Activated CD4-positive, alpha-beta T cell treated with anti-CD3 and anti-CD28 coated beads for 1 hour (primary cell): ENCODE measurements around the gene RCAN2.

Experiments used
- DNase-seq: peaks from one replicate; pipeline ENCODE4 v3.0.0-alpha.2; 2020

The RCAN2 gene

DNA sequence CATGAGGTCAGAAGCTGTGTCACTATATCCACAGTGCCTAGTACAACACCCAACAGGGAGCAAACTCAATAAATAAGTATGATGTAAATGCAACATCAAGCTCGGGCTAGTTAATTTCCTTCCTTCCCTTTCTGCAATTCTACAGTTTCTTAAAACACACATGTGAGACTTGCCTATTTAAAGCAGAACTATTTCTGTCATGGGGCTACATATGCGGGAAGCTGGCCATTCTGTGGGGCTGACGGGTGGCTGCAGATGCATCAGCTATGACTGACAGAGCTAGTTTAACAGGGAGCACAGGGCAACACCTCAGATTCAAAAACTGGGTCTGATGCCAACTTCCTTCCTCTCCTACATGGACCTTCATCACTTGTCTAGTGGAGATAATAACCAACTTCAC is 202.4 kb downstream of the RCAN2 start:
- DNase-seq = no peak

DNA sequence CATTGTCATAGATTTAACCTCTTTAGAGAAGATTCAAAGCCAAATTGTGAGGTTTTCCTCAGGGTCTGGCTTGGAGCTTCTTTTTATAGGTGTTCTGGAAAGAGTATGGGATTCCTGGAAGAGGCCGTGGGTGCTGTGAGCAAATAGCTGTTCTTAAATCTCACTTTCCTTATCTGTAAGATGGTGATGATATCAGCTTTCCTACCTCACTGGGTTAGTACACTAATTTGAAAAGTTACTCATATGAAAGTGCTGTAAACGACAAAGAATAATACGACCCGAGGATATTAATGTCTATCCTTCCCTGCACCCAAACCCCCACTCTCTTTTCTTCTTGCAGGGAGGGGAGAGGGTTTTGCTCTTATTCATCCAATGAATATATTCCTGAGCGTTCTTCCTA is 203.6 kb downstream of the RCAN2 start:
- DNase-seq = no peak

DNA sequence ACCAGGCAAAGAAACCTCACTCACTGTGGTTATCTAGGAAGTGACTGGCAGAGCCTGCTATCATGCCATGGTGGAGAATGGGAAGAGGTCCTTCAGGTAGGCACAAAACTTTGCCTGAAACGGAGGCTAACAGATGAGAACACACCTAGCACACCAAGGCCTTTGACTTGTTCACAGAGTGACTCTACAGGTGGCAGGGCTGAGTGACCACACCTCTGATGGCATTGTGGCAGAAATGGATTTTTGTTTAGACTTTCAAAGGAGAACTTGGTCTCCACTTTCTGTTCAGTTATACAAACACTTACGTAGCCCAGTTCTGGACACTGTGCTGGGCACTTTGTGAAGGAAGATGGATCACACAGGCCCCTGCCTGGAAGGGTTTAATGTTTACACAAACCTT is 204.2 kb downstream of the RCAN2 start:
- no peak for DNase-seq

- DNase-seq = no peak
Measured at GRCh38 chr6:46284475-46284874, 206.8 kb downstream of the RCAN2 start.

DNA sequence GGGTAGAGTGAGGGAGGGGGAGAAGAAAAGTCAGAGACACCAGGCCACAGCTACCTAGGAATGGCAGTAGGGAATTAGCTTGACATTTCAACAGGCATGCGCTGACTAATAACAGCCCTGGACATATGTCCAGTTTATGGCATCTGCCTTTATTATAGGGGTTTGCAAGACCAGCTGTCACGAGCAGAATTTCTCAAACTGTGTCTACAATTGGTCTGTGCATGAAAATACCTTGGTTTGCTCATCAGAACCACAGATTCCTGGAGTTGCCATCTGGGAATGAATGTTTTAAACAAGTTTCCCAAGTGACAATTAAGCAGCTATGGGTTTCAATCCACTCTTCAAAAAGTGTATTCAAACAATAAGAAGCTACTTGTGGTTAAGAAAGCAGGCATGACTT is 210.1 kb downstream of the RCAN2 start:
- no peak for DNase-seq

DNA sequence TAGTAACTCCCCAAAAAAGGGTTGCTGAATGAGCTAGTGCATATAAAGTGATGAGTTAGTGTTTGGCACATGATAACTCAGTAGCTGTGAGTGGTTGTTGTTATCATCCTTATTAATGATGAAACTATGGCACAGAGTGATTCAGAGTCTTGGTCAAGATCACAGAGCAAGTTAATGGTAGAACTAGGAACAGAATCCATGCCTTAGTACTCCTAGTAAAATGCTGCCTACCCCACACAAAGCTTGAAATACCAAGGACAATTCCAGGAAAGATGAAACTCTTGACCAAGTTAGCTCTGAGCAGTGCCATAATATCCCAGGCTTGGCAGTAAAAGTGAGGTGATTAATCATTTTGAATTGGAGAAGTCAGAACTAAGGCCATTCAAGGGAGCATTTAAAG is 211.4 kb downstream of the RCAN2 start:
- DNase-seq = no peak

- DNase-seq = no peak
Measured at GRCh38 chr6:46276576-46277142, 214.6 kb downstream of the RCAN2 start.

DNA sequence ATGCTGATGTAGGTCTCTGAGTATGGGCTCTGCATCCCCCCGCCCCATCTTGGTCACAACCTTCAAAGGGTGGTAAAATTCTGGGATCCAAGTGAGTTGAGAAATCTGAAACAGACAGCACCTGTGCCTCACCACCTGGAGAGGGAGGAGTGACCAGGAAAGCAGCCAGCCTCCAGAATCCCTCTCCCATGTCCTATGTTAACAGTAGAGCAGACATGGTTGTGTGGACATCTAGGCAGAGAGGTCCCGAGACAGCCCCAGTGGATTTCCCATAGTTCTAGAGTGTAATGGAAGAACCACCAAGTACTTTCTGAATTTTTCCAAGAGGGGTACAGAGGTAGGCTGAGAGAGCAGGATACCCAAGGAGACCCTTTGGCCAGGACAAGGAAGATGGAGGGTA is 216.7 kb downstream of the RCAN2 start:
- DNase-seq = no peak

GRCh38 chr6:46273911-46274310 is 217.3 kb downstream of the RCAN2 start:
- DNase-seq = no peak

GRCh38 chr6:46271728-46272127 is 219.5 kb downstream of the RCAN2 start:
- no peak for DNase-seq

DNA sequence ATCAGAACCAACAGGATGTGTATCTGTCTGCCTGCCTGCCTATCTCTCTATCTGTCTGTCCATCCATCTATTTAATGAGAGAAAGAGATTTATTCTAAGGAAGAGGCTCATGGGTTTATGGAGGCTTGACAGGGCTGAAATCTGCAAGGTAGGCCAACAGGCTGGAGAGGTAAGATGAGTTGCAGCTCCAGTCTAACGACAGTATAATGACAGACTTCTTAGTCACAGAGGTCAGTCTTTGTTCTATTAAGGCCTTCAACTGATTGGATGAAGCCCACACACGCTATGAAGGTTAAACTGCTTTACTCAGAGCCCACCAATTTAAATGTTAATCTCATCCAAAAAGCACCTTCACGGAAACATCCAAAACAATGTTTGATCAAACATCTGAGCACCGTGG is 220.1 kb downstream of the RCAN2 start:
- DNase-seq = no peak

GRCh38 chr6:46270336-46270735 is 220.9 kb downstream of the RCAN2 start:
- no peak for DNase-seq

GRCh38 chr6:46269447-46270229 is 221.6 kb downstream of the RCAN2 start:
- no peak for DNase-seq

- DNase-seq = no peak
Measured at GRCh38 chr6:46267515-46267914, 223.7 kb downstream of the RCAN2 start.

DNA sequence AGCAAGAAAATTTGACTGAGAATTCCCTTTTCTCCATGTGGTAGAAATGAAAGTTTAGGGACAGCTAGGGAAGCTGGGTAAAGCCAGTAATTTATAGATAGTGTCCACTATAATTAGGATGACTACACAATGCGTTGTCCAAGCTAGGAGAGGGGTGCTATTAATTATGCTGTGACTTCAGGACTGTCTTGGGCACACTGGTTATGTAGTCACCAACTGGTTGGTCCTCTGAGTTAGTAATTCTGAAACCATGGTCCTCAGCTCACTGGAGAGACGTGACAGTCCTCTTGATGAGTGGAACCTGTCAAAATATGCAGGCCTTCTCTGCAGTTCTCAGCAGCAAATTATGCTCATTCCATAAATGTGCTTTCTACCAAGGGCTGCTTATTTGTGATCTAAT is 225.9 kb downstream of the RCAN2 start:
- DNase-seq = no peak

GRCh38 chr6:46263707-46264086 is 227.6 kb downstream of the RCAN2 start:
- DNase-seq = no peak

DNA sequence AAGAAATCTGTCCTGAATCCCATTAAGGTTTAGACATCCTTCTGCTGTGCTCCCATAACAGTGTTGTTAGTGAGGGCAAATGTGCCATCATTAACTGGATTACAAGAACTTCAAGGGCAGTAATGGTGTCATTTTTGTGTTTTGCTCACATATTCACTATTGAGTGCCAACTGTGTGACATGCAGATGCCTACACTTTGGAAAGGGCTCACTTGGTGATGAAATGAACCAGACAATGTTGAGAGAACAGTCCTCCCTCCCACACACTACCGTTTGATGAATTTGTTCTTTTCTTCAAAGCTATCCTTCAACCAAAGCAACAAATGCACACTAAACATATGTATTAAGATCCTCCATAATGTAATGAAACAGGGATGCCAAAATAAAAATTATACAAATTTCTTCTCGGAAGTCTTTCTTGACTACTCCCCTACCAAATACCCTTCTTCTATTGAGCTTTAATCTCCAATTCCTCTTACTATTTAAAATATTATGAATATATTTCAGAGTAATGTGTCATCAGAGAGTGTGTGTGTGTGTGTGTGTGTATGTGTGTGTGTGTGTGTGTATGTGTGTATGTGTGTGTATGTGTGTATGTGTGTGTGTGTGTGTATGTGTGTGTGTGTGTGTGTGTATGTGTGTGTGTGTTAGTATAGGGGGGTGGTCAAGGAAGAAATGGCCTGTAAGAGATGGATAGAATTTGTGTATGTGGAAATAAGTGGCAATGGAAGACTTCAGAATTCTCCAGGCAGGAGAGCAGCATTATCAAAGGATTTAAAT is 228.1 kb downstream of the RCAN2 start:
- no peak for DNase-seq

- no peak for DNase-seq
Measured at GRCh38 chr6:46258249-46258648, 233.0 kb downstream of the RCAN2 start.

- DNase-seq = no peak
Measured at GRCh38 chr6:46255528-46255927, 235.7 kb downstream of the RCAN2 start.

GRCh38 chr6:46254946-46255345 is 236.3 kb downstream of the RCAN2 start:
- DNase-seq = no peak

DNA sequence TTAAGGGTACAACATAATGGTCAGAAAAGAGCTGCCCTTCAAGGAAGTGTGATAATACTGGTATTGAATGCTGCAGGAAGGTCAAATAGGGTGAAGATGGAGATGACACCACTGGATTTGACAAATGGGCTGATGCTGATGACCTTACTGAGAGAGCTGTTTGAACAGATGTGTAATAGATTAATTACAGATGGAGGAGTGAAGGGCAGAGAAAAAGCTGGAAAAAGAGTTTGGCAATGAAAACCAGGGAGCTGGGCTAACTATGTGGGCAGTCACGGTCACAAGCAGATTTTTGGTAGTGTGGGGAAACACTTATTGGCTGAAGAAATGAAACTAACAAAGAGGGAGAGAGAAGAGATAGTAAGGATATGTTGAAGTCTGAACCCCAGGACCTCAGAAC is 236.9 kb downstream of the RCAN2 start:
- DNase-seq = no peak

DNA sequence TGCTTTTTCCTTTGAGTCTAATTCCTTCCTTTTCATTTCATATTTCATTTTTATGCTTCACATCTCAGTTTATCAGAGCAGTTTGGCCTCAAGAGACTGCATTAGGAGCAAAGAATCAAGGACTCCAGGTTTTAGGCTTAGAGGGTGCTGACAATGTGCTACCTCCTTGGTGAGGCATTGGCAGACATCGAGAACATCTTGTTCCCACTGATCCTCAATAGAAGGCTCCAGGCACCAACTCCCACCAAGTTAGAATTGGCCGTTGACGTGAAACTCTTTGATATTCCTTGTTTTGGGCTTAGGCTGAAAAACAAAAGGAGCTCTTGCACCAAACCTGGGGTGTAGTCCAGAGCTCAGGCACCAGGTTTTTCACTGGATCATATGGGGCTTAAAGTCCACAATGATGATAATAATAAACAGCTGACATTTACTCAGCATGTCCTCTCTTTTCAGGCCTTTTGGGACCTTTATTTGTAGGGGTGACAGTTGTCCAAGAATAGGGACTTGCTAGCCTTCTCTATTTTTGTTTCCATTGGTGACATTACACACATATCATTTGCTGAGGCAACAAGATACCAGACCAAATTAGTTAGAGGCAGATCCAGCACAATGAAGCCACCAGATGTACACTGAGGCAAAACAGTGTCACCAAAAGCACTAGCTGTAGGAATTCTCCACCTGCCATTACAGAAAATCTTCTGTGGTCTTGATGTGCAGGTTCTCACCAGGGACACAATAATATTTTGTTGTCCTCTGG is 239.5 kb downstream of the RCAN2 start:
- DNase-seq = no peak

- DNase-seq = no peak
Measured at GRCh38 chr6:46248143-46248542, 243.1 kb downstream of the RCAN2 start.
